Large intestine (tissue), 3 donors: ENCODE results near the gene ITPK1. TPM values are rescaled to one million over a fixed set of nuclear protein-coding genes. Genes with fewer than 3 reads are reported as not detected.

Experiments used
- DNase-seq, 2 donors: peaks; one replicate each; pipeline versions ENCODE4 v3.0.0 to v3.0.0-alpha.2; 2013
- H3K27ac ChIP-seq: one replicate; pipeline ENCODE4 v1.5.1; 2013; ENCODE audit warnings: low read length
- H3K27me3 ChIP-seq: 2 replicates; pipeline ENCODE4 v1.6.1; 2013; ENCODE audit warnings: low read length; ENCODE audit not compliant: control insufficient read depth, insufficient read depth
- H3K36me3 ChIP-seq: 2 replicates; pipeline ENCODE4 v1.6.1; 2013; ENCODE audit warnings: low read length; ENCODE audit not compliant: control insufficient read depth, insufficient read depth
- H3K4me1 ChIP-seq: one replicate; pipeline ENCODE4 v1.6.1; 2013; ENCODE audit warnings: low read length; ENCODE audit not compliant: control insufficient read depth, insufficient read depth
- H3K4me3 ChIP-seq: one replicate; pipeline ENCODE4 v1.5.1; 2013; ENCODE audit warnings: low read length
- H3K9me3 ChIP-seq: one replicate; pipeline ENCODE4 v1.6.1; 2013; ENCODE audit warnings: mild to moderate bottlenecking, low read depth, low read length, moderate library complexity; ENCODE audit not compliant: control insufficient read depth
- WGBS: methylation state at CpG from one replicate; pipeline ENCODE4 v1.1.5; 2013; ENCODE audit warnings: low lambda C conversion rate; ENCODE audit not compliant: insufficient coverage; 5-methylcytosine and 5-hydroxymethylcytosine counted together
- polyA plus RNA-seq: library from polyadenylated mRNA; unstranded; fragments of 120-200 nt; gene quantifications from one replicate; pipeline ENCODE4 v1.2.1, GENCODE V29; 2013

Gene ITPK1
- polyA plus RNA-seq, 1 donor: 139 TPM

DNA sequence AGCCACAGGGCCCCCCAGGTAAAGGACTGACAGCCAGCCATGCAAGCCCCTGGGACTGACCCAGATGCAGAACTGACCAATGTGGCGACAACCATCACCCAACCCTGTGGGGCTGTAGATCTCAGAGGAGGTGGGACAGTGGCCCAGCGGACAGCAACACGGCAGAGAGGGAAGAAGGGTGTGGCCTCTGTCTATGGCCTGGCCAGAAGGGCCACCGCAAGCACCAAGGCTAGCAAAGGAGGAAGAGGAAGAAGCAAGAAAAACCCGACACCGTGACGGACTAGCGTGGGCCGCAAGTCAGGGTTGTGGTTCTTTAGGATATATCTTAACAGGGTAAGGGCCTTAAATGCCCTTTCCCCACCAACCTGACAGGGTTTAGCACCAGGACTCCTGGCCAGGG lies 71.2 kb downstream of the ITPK1 start:
- Histone ChIP-seq H3K36me3 (no peaks in the 10 kb centered on the region), H3K27ac (peak overlapping the region; percentile 95), H3K4me1 (peaks cover 95% of the 10 kb centered on the region), H3K27me3 (no peaks in the 10 kb centered on the region), H3K4me3 (no peak overlapping the region), H3K9me3 (no peaks in the 10 kb centered on the region)
- peak in 1 of 2 donors; percentile 56 for DNase-seq
- WGBS: no CpG with 5 or more reads among the region's 9 CpGs

- no peak overlapping the region for H3K4me3 ChIP-seq
- H3K27me3 ChIP-seq: no peaks in the 10 kb centered on the region
- H3K27ac ChIP-seq: peak overlapping the region; percentile 95
- no CpG with 5 or more reads among the region's 7 CpGs for WGBS
- DNase-seq: peak in 1 of 2 donors; percentile 76
- H3K9me3 ChIP-seq: no peaks in the 10 kb centered on the region
- H3K4me1 ChIP-seq: peaks cover 95% of the 10 kb centered on the region
- H3K36me3 ChIP-seq: no peaks in the 10 kb centered on the region
Measured at GRCh38 chr14:93044121-93044520, 71.6 kb downstream of the ITPK1 start.

- peaks cover 90% of the 10 kb centered on the region for H3K4me1 ChIP-seq
- no peaks in the 10 kb centered on the region for H3K27me3 ChIP-seq
- H3K4me3 ChIP-seq: no peak overlapping the region
- DNase-seq: peak; percentile 98 to 99
- H3K9me3 ChIP-seq: no peaks in the 10 kb centered on the region
- no peaks in the 10 kb centered on the region for H3K36me3 ChIP-seq
- no CpG with 5 or more reads among the region's 13 CpGs for WGBS
- peak overlapping the region; percentile 95 for H3K27ac ChIP-seq
Measured at GRCh38 chr14:93042968-93043940, 72.5 kb downstream of the ITPK1 start.

DNA sequence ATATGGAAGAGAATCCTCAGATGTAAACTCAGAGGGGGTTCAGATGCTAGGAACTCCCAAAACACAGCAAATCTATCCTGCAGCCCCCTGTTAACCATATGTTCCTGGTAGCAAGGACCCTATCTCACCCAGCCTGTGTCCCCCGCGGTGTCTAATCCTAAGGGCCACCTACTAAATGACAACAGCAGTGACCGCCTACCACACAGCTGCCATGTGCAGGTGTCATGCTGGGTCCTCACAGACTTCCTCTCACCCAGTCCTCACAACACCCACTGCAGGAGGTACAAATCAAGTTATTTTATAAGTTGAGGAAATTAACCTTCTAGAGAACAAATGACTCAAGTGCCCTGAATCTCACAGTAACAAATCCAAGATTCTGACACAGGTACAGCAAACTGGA lies 73.9 kb downstream of the ITPK1 start:
- H3K9me3 ChIP-seq: no peaks in the 10 kb centered on the region
- H3K4me3 ChIP-seq: no peak overlapping the region
- no peaks in the 10 kb centered on the region for H3K36me3 ChIP-seq
- H3K4me1 ChIP-seq: peaks cover 83% of the 10 kb centered on the region
- no CpG with 5 or more reads among the region's 3 CpGs for WGBS
- H3K27ac ChIP-seq: peak overlapping the region; percentile 95
- no peak for DNase-seq
- H3K27me3 ChIP-seq: no peaks in the 10 kb centered on the region

DNA sequence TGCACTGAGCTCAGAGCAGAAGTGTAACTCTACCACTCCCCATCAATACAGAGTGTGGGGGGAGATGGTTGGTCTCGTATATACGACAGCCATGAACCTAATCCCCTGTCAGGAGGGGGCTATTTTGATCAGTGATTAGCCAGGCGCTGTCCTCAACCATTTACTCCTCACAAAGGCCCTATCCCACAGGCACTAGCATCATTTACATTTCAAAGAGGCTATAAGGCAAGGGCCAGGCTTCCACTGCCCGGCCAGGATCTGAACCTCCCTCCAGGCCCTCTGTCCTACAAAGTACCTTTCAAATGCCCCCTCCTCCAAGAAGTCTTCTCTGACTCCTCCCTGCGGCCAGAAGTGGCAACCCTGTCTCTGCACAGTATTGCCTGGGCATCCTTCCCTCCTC lies 74.7 kb downstream of the ITPK1 start:
- no peaks in the 10 kb centered on the region for H3K36me3 ChIP-seq
- no peak for DNase-seq
- H3K4me3 ChIP-seq: no peak overlapping the region
- no peaks in the 10 kb centered on the region for H3K27me3 ChIP-seq
- H3K9me3 ChIP-seq: no peaks in the 10 kb centered on the region
- peaks cover 85% of the 10 kb centered on the region for H3K4me1 ChIP-seq
- 60% methylated on average over 1 of the region's 5 CpGs for WGBS
- H3K27ac ChIP-seq: peak overlapping the region; percentile 95

GRCh38 chr14:93040443-93040842 lies 75.3 kb downstream of the ITPK1 start:
- Histone ChIP-seq H3K9me3 (no peaks in the 10 kb centered on the region), H3K27me3 (no peaks in the 10 kb centered on the region), H3K27ac (peak overlapping the region; percentile 95), H3K4me3 (no peak overlapping the region), H3K36me3 (no peaks in the 10 kb centered on the region), H3K4me1 (peaks cover 85% of the 10 kb centered on the region)
- no CpG with 5 or more reads among the region's 5 CpGs for WGBS
- DNase-seq: peak in 1 of 2 donors; percentile 66

DNA sequence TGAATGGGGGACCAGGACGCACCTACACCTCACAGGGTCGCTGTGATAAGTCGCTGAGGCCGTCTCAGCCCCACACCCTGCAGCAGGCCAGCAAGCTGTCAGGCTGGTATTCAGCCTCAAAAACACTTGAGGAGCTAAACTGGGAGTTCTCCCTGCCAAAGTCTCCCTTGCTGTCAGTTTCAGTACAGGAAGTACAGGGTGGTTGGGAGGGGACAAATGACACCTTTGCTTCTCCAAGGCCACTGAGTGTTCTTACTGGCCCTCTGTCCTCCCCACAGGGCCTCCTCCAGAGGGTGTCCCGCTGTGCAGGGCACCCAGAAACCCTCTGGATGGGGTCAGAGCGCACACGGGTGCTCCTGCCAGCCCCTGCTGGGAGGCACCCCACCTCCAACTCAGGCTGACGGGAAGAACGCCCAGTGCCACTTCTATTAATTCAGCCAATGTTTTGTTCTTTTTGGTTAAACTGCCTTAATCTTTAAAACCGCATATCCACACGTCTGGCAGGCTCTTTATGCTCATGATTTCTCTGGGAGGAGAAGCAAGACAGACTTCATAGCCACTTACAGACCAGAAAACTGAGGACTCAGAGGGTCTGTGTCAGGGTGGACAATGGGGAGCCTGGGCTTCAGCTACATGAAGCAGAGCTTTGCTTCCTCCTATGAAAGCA lies 75.9 kb downstream of the ITPK1 start:
- Histone ChIP-seq H3K4me1 (peaks cover 85% of the 10 kb centered on the region), H3K4me3 (no peak overlapping the region), H3K27ac (peak overlapping the region; percentile 95), H3K36me3 (no peaks in the 10 kb centered on the region), H3K9me3 (no peaks in the 10 kb centered on the region), H3K27me3 (no peaks in the 10 kb centered on the region)
- WGBS: no CpG with 5 or more reads among the region's 11 CpGs
- DNase-seq: peak in 1 of 2 donors; percentile 54

DNA sequence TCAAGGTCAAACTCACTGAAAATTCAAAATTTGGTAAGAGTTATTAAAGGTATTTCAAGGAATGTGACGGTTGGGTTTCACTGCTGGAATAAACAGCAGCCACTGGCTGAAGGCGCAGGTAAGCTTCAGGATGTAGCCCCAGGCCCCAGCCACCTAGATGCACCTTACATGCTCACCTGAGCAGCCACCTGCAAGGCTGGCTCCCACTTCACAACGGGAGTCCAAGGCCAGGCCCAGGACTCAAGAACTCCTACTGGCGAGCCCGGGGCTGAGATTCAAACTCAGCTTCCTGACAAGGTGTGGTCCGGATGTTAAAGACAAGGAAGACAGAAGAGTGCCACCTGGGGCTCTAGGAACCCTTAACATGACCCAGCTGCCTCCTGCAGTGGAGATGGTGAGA lies 78.4 kb downstream of the ITPK1 start:
- Histone ChIP-seq H3K36me3 (no peaks in the 10 kb centered on the region), H3K27me3 (no peaks in the 10 kb centered on the region), H3K4me3 (no peak overlapping the region), H3K4me1 (peaks cover 88% of the 10 kb centered on the region), H3K9me3 (no peaks in the 10 kb centered on the region), H3K27ac (peak overlapping the region; percentile 80)
- no CpG with 5 or more reads among the region's 6 CpGs for WGBS
- peak in 1 of 2 donors; percentile 54 for DNase-seq

GRCh38 chr14:93036652-93037345 lies 78.9 kb downstream of the ITPK1 start:
- DNase-seq: no peak
- peaks cover 85% of the 10 kb centered on the region for H3K4me1 ChIP-seq
- WGBS: 53% methylated on average over 4 of the region's 12 CpGs
- no peaks in the 10 kb centered on the region for H3K27me3 ChIP-seq
- no peaks in the 10 kb centered on the region for H3K36me3 ChIP-seq
- H3K9me3 ChIP-seq: no peaks in the 10 kb centered on the region
- no peak overlapping the region for H3K4me3 ChIP-seq
- H3K27ac ChIP-seq: peak overlapping the region; percentile 80
